Vagina (tissue), 2 donors: Measurements from ENCODE around the gene ULK2.

Experiments
- CTCF ChIP-seq, 3 experiments: fragments of 450-650 bp in 2 of 3; fragments of 200-600 bp in 1 of 3; sonication (generic) in 1 of 3; IDR thresholded peaks; one replicate each; pipeline ENCODE4 v1.5.1; 2017 to 2019; ENCODE audit warnings: antibody characterized with exemption in 3 of 3, mild to moderate bottlenecking in 2 of 3, moderate library complexity in 2 of 3
- POLR2AphosphoS5 ChIP-seq, 2 donors: sonication (generic); formaldehyde crosslinking; IDR thresholded peaks; one replicate each; pipeline ENCODE4 v1.9.0; 2017; ENCODE audit warnings: antibody characterized with exemption in 2 of 2, mild to moderate bottlenecking in 2 of 2, low read depth in 1 of 2; ENCODE audit not compliant: insufficient read depth in 1 of 2

- TF ChIP-seq CTCF (IDR thresholded peaks at IDR 0.05) (no peak), POLR2AphosphoS5 (IDR thresholded peaks at IDR 0.05; ENCODE audit: insufficient read depth in 1 of 2, low read depth in 1 of 2) (no peak)
Observed at GRCh38 chr17:19729900-19730299, 137.8 kb downstream of the ULK2 start.
